ENCODE measurements around the gene MMP15.

DNA sequence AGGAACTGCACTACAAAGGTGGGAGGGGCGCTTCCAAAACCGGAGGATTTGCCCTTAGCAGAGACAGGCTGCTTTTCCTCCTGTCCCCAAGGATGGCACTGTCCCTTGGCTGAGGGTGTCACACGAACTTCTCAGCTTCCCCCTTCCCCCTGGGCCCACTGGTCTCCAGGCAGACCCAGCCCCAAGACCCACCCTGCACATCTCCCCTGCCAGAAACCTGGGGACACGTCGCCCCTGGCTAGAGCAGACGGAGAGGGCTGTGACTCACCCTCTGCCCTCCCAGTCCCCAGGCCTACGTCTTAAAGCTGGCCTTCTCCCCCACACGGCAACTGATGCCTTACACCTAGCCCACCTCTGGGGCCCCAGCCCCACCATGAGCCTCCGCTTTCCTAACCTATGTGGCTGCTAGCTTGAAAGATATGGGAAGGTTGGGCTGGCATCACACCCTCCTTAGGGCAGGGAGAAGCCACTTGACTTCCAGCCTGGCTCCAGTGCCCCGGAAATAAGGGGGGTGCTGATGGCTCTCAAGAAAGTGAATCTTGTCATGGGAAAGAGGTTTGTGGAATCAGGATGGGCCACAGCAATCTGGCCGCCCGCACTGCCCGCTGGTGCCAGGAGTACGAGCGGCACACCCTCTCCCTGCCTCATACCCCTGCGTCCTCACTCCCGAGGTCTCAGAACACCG is 29.7 kb upstream of the MMP15 start:
- TF ChIP-seq, protein P1, sequence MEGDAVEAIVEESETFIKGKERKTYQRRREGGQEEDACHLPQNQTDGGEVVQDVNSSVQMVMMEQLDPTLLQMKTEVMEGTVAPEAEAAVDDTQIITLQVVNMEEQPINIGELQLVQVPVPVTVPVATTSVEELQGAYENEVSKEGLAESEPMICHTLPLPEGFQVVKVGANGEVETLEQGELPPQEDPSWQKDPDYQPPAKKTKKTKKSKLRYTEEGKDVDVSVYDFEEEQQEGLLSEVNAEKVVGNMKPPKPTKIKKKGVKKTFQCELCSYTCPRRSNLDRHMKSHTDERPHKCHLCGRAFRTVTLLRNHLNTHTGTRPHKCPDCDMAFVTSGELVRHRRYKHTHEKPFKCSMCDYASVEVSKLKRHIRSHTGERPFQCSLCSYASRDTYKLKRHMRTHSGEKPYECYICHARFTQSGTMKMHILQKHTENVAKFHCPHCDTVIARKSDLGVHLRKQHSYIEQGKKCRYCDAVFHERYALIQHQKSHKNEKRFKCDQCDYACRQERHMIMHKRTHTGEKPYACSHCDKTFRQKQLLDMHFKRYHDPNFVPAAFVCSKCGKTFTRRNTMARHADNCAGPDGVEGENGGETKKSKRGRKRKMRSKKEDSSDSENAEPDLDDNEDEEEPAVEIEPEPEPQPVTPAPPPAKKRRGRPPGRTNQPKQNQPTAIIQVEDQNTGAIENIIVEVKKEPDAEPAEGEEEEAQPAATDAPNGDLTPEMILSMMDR (conservative IDR thresholded peaks at IDR 0.05; ENCODE audit: low read depth, low read length) = no peak
- TF ChIP-seq RFX5 (IDR thresholded peaks at IDR 0.05; ENCODE audit: low read depth, low read length) (no peak), BHLHE40 (IDR thresholded peaks at IDR 0.05; ENCODE audit: low read depth, low read length) (no peak), CHD1 (IDR thresholded peaks at IDR 0.05; ENCODE audit: low read depth, low read length) (no peak), POLR2A (IDR thresholded peaks at IDR 0.05; ENCODE audit: low read depth, low read length) (no peak), MAZ (IDR thresholded peaks at IDR 0.05; ENCODE audit: borderline replicate concordance, low read depth, low read length) (no peak), CEBPB (IDR thresholded peaks at IDR 0.05; ENCODE audit: low read depth, low read length) (no peak), SMC3 (IDR thresholded peaks at IDR 0.05; ENCODE audit: low read depth, low read length) (no peak), RAD21 (IDR thresholded peaks at IDR 0.05; ENCODE audit: low read length) (no peak), MXI1 (IDR thresholded peaks at IDR 0.05; ENCODE audit: borderline replicate concordance, low read depth, low read length) (no peak), FOS (IDR thresholded peaks at IDR 0.05; ENCODE audit: low read depth, low read length) (no peak)

All from IMR-90 (cell line).